ENCODE results near the gene CYP2R1. TPM values are rescaled to one million over a fixed set of nuclear protein-coding genes. Genes with fewer than 3 reads are reported as not detected.

Gene CYP2R1
- total and polyA plus RNA-seq, 2 experiments from 2014 or later, result 20.4 to 25.6 TPM

GRCh38 chr11:14898906-14899305 is 6.9 kb upstream of the CYP2R1 start:
- H3K79me2 ChIP-seq, result no peaks in the 10 kb centered on the region
- H3K9me2 ChIP-seq (replicated peaks; ENCODE audit: insufficient read depth), result no peaks in the 10 kb centered on the region
- H3K4me3 ChIP-seq, result no peak overlapping the region
- no peaks in the 10 kb centered on the region for H3K9me3 ChIP-seq (ENCODE audit: low read depth)
- no peaks in the 10 kb centered on the region for H3K4me1 ChIP-seq (ENCODE audit: insufficient read depth)
- peak; percentile 6 for DNase-seq (ENCODE audit: low spot score)
- H3K4me2 ChIP-seq, result no peak overlapping the region
- H4K20me1 ChIP-seq (ENCODE audit: insufficient read depth, poor library complexity, severe bottlenecking), result no peaks in the 10 kb centered on the region
- H2AFZ ChIP-seq, result no peak overlapping the region
- WGBS (ENCODE audit: low lambda C conversion rate, missing lambda C conversion rate), result 87% methylated on average over 2 of the region's 2 CpGs
- no peak overlapping the region for H3K27ac ChIP-seq
- H3K36me3 ChIP-seq (replicated peaks; ENCODE audit: insufficient read depth, low read depth), result no peaks in the 10 kb centered on the region
- TF ChIP-seq, protein P1, sequence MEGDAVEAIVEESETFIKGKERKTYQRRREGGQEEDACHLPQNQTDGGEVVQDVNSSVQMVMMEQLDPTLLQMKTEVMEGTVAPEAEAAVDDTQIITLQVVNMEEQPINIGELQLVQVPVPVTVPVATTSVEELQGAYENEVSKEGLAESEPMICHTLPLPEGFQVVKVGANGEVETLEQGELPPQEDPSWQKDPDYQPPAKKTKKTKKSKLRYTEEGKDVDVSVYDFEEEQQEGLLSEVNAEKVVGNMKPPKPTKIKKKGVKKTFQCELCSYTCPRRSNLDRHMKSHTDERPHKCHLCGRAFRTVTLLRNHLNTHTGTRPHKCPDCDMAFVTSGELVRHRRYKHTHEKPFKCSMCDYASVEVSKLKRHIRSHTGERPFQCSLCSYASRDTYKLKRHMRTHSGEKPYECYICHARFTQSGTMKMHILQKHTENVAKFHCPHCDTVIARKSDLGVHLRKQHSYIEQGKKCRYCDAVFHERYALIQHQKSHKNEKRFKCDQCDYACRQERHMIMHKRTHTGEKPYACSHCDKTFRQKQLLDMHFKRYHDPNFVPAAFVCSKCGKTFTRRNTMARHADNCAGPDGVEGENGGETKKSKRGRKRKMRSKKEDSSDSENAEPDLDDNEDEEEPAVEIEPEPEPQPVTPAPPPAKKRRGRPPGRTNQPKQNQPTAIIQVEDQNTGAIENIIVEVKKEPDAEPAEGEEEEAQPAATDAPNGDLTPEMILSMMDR (IDR thresholded peaks at IDR 0.05; ENCODE audit: poor library complexity), result no peak
- TF ChIP-seq EZH2phosphoT487 (IDR thresholded peaks at IDR 0.05; ENCODE audit: low read depth, severe bottlenecking, unreplicated experiment), result no peak
- TF ChIP-seq EZH2 (IDR thresholded peaks at IDR 0.05; ENCODE audit: borderline replicate concordance), result no peak
- no peaks in the 10 kb centered on the region for H3K27me3 ChIP-seq

DNA sequence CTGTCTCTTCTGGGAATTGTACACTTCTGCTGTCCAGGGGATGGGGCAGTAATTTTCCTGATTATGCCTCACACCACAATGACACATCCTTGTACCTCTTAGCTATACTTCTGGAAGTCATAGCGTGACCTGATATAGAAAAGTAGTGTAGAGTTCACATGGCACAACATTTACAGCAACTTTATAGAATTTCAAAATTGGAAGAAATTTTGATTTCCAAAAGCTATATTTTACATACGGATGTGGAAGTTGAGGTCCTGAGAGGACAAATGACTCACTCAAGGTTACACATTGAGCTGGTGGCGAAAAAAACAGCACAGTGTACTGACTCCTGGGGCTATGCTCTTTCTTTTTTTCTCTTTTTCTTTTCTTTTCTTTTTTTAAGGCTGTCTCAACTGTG is 6.3 kb upstream of the CYP2R1 start:
- WGBS (ENCODE audit: low lambda C conversion rate, missing lambda C conversion rate), result 97% methylated on average over 3 of the region's 3 CpGs
- Histone ChIP-seq H3K9me2 (replicated peaks; ENCODE audit: insufficient read depth) (no peaks in the 10 kb centered on the region), H3K27ac (no peak overlapping the region), H3K36me3 (replicated peaks; ENCODE audit: insufficient read depth, low read depth) (no peaks in the 10 kb centered on the region), H3K27me3 (no peaks in the 10 kb centered on the region), H3K79me2 (no peaks in the 10 kb centered on the region), H3K4me3 (no peak overlapping the region), H2AFZ (no peak overlapping the region), H3K4me2 (no peak overlapping the region), H3K4me1 (ENCODE audit: insufficient read depth) (no peaks in the 10 kb centered on the region), H3K9me3 (ENCODE audit: low read depth) (no peaks in the 10 kb centered on the region), H4K20me1 (ENCODE audit: insufficient read depth, poor library complexity, severe bottlenecking) (no peaks in the 10 kb centered on the region)
- TF ChIP-seq EZH2 (IDR thresholded peaks at IDR 0.05; ENCODE audit: borderline replicate concordance), result no peak
- TF ChIP-seq, protein P1 (IDR thresholded peaks at IDR 0.05; ENCODE audit: poor library complexity), result no peak
- TF ChIP-seq EZH2phosphoT487 (IDR thresholded peaks at IDR 0.05; ENCODE audit: low read depth, severe bottlenecking, unreplicated experiment), result no peak
- no peak for DNase-seq (ENCODE audit: low spot score)

GRCh38 chr11:14894657-14895598 is 2.9 kb upstream of the CYP2R1 start:
- TF ChIP-seq EZH2phosphoT487 (IDR thresholded peaks at IDR 0.05; ENCODE audit: low read depth, severe bottlenecking, unreplicated experiment) (no peak), EZH2 (IDR thresholded peaks at IDR 0.05; ENCODE audit: borderline replicate concordance) (no peak)
- TF ChIP-seq, protein P1 (IDR thresholded peaks at IDR 0.05; ENCODE audit: poor library complexity), result no peak
- Histone ChIP-seq H3K79me2 (peaks cover 11% of the 10 kb centered on the region), H3K27me3 (no peaks in the 10 kb centered on the region), H3K4me2 (no peak overlapping the region), H3K36me3 (replicated peaks; ENCODE audit: insufficient read depth, low read depth) (no peaks in the 10 kb centered on the region), H3K4me1 (ENCODE audit: insufficient read depth) (peaks cover 4% of the 10 kb centered on the region), H3K4me3 (no peak overlapping the region), H4K20me1 (ENCODE audit: insufficient read depth, poor library complexity, severe bottlenecking) (no peaks in the 10 kb centered on the region), H3K9me2 (replicated peaks; ENCODE audit: insufficient read depth) (no peaks in the 10 kb centered on the region), H2AFZ (no peak overlapping the region), H3K9me3 (ENCODE audit: low read depth) (no peaks in the 10 kb centered on the region), H3K27ac (no peak overlapping the region)
- WGBS (ENCODE audit: low lambda C conversion rate, missing lambda C conversion rate), result 70% methylated on average over 5 of the region's 5 CpGs
- peak; percentile 18 for DNase-seq (ENCODE audit: low spot score)
